ENCODE measurements around the gene HERC5.
"Not testable (repeated sequence)": the region's sequence is repeated elsewhere in the genome, so short reads cannot be mapped to it uniquely, and the experiment has no call there.

The HERC5 gene

GRCh38 chr4:88537709-88538108 lies 80.8 kb downstream of the HERC5 start:
- Histone ChIP-seq H3K4me3 (ENCODE audit: low read depth, low read length) (no peak overlapping the region), H3K36me3 (ENCODE audit: control insufficient read depth, insufficient read depth, low read length) (no peaks in the 10 kb centered on the region), H3K4me1 (ENCODE audit: control insufficient read depth, insufficient read depth, low read length) (peaks cover 29% of the 10 kb centered on the region), H3K9me3 (ENCODE audit: control insufficient read depth, insufficient read depth, low read depth, low read length) (no peaks in the 10 kb centered on the region), H3K27ac (ENCODE audit: low read depth, low read length) (no peak overlapping the region), H3K9ac (ENCODE audit: low read length) (no peak overlapping the region), H3K27me3 (ENCODE audit: control insufficient read depth, insufficient read depth, low read length) (no peaks in the 10 kb centered on the region)

GRCh38 chr4:88539322-88540068 lies 82.6 kb downstream of the HERC5 start:
- peaks cover 12% of the 10 kb centered on the region; the same call in 1 of the 2 replicates for H3K4me1 ChIP-seq (ENCODE audit: control insufficient read depth, insufficient read depth, low read length)
- H3K9me3 ChIP-seq (ENCODE audit: control insufficient read depth, insufficient read depth, low read depth, low read length); H3K36me3 ChIP-seq (ENCODE audit: control insufficient read depth, insufficient read depth, low read length); H3K9ac ChIP-seq (ENCODE audit: low read length); H3K4me3 ChIP-seq (ENCODE audit: low read depth, low read length); H3K27ac ChIP-seq (ENCODE audit: low read depth, low read length); H3K27me3 ChIP-seq (ENCODE audit: control insufficient read depth, insufficient read depth, low read length): not testable (repeated sequence)

- H3K27me3 ChIP-seq (ENCODE audit: control insufficient read depth, insufficient read depth, low read length) = no peaks in the 10 kb centered on the region
- no peaks in the 10 kb centered on the region for H3K36me3 ChIP-seq (ENCODE audit: control insufficient read depth, insufficient read depth, low read length)
- H3K4me1 ChIP-seq (ENCODE audit: control insufficient read depth, insufficient read depth, low read length) = no peaks in the 10 kb centered on the region
- H3K27ac ChIP-seq (ENCODE audit: low read depth, low read length) = no peak overlapping the region
- H3K4me3 ChIP-seq (ENCODE audit: low read depth, low read length) = no peak overlapping the region
- no peak overlapping the region for H3K9ac ChIP-seq (ENCODE audit: low read length)
- H3K9me3 ChIP-seq (ENCODE audit: control insufficient read depth, insufficient read depth, low read depth, low read length) = no peaks in the 10 kb centered on the region
These were observed 92.9 kb downstream of the HERC5 start for GRCh38 chr4:88549815-88550214.
